ENCODE measurements around the gene SPSB1.

The SPSB1 gene

DNA sequence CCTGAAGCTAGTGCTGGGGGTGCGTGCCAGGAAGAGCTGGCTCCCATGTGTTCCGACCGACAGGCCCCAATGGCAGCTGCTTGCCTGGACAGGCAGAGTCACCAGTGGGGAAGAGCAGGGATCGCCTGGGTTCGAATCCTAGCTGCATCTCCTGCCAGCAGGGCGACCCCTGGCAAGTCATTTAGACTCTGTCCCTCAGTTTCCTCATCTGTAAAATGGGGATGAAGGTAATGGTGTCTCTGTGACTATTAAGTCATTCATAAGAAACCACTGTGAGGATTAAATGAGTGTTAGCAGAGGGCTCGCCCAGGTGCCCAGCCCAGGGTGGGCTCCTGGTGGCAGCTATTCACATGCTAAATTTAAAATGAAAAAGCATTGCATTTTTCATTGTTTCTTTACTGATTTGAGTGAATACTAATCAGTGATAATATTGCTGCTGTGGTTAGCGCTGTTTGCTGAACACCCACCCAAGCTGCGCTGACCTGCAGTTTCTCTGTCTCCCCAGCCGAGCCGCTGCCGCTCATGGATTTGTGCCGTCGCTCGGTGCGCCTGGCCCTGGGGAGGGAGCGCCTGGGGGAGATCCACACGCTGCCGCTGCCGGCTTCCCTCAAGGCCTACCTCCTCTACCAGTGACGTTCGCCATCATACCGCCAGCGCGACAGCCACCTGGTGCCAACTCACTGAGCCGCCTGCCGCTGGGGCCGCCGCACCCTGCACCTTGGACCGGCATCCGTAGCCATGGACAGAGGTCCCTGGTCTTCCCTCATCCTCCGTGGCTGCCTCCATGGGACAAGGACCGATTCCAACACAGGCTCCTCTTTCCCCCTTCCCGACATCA lies 74.5 kb downstream of the SPSB1 start:
- CTCF ChIA-PET = interaction anchor here (0.8 to 1.1 kb wide), 2 partner anchors 48 to 77 kb away, joined by 3 read pairs; no protein-coding TSS in a partner anchor
- Mint-ChIP-seq H3K27ac (no peak overlapping the region), H3K36me3 (no peaks in the 10 kb centered on the region), H3K9me3 (no peaks in the 10 kb centered on the region), H3K27me3 (peaks cover 5% of the 10 kb centered on the region), H3K4me3 (no peak overlapping the region), H3K4me1 (peaks cover 8% of the 10 kb centered on the region)
- no peak for DNase-seq

DNA sequence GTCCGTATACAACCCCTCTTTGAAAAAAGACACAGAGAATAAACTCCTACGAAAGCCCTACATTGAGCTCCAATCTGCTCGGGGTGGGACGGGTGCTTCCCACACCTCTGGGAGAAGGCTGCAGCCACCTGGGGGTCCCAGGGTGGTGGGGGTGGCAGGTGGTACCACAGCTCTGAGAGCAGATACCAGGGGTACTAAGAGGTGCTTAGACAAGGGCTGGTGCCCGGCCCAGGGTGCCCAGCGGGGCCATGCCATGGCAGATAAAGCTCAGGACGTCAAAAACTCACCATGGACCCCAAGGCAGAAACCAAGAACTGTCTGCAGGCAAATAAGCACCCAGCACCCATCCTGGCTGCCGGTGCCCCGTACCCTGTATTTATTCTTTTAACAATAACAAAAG lies 75.1 kb downstream of the SPSB1 start:
- Mint-ChIP-seq H3K4me1 (peaks cover 8% of the 10 kb centered on the region), H3K9me3 (no peaks in the 10 kb centered on the region), H3K27me3 (peaks cover 5% of the 10 kb centered on the region), H3K4me3 (no peak overlapping the region), H3K27ac (no peak overlapping the region), H3K36me3 (no peaks in the 10 kb centered on the region)
- DNase-seq = no peak
- CTCF ChIA-PET = interaction anchor here (1.1 kb wide), 1 partner anchor 78 kb away, joined by 3 read pairs; no protein-coding TSS in a partner anchor

DNA sequence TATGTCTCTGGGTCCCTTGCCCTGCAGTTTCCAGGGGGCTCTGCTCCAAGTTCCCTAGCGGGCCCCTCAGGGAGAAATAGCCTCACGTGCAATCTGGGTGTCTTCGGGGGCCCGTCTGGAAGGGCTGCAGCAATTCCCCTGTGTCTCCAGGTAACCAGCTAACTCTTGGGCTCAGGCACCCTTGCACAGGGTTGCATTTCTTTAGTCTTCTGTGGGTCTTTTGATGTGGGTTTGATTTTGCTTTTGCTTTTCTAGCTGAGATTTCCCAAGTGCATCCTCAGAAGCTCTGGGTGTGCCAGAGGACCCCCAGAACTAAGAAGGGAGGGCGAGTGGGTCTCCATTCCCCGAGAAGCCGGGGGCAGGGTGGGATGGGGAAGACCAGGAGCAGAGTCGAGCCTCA lies 75.7 kb downstream of the SPSB1 start:
- CTCF ChIA-PET = no interaction called here
- Mint-ChIP-seq H3K4me3 (no peak overlapping the region), H3K9me3 (no peaks in the 10 kb centered on the region), H3K27ac (no peak overlapping the region), H3K36me3 (no peaks in the 10 kb centered on the region), H3K4me1 (peaks cover 8% of the 10 kb centered on the region), H3K27me3 (peaks cover 5% of the 10 kb centered on the region)
- no peak for DNase-seq

DNA sequence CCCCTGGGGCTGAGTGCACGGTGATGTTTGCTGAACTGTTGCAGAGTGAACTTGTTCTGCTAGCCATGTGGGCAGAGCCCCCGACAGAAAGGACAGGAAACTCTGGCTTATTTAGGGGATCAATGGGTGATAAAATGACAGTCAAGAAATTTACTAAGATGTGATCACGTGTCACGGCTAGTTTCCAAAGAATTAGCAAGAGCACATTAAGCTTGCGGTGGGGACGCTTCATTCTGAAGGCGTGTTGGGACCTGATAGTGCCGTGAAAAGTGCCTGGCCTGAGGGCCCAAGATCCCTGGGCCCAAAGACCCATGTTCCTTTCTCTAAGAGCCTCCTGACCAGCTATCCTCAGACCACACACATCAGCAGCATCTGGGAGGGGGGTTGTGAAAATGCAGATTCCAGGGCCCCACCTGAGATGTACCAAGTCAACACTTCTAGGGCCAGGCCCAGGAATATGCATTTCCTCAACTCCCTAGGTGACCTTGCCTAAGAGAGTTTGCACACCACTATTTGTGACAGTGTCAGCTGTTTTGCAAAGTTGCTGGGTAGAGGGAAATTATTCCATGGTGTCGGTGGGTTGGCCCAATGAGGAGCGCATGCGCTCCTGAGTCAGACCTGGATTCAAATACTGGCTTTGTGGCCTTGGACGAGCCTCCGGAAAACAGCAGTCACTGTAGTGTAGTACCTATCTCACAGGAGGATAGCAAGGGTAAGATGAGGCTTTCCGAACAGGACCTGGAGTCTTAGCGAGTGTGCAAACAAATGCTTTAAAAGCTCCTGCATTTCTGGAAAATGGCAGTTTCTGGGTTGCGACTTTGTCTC lies 77.5 kb downstream of the SPSB1 start:
- H3K4me1 Mint-ChIP-seq = peaks cover 8% of the 10 kb centered on the region
- CTCF ChIA-PET = no interaction called here
- no peak for DNase-seq
- H3K27me3 Mint-ChIP-seq = peaks cover 10% of the 10 kb centered on the region
- no peaks in the 10 kb centered on the region for H3K36me3 Mint-ChIP-seq
- H3K27ac Mint-ChIP-seq = no peak overlapping the region
- H3K4me3 Mint-ChIP-seq = no peak overlapping the region
- H3K9me3 Mint-ChIP-seq = no peaks in the 10 kb centered on the region

DNA sequence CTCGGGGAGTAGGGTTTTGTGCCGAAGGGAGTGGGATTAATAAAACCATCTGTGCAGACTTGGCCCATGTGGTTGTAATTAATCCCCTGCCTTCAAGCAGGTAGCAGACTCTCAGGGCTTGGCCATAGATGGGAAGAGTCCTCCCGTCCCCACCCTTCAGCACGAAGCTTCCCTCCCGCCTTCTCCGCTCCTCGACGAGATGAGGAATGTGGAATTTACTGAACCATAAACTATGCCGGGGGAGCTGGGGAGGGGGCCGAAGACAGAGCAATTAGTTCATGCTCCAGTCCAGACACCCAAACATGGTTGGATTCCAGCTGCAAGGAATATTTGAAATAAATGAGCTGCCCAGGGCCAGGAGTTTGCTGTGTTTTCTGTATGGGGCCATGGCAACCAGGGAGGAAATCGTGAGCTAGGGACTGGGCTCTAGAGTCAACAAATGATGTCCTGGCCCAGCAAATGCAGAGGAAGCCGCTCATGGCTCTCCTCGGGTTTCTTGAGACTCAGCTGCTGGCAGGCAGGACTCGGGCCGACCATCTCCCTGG lies 78.8 kb downstream of the SPSB1 start:
- Mint-ChIP-seq H3K9me3 (no peaks in the 10 kb centered on the region), H3K27ac (no peak overlapping the region), H3K36me3 (no peaks in the 10 kb centered on the region), H3K4me3 (no peak overlapping the region), H3K4me1 (peaks cover 8% of the 10 kb centered on the region), H3K27me3 (peaks cover 16% of the 10 kb centered on the region)
- CTCF ChIA-PET = no interaction called here
- no peak for DNase-seq

DNA sequence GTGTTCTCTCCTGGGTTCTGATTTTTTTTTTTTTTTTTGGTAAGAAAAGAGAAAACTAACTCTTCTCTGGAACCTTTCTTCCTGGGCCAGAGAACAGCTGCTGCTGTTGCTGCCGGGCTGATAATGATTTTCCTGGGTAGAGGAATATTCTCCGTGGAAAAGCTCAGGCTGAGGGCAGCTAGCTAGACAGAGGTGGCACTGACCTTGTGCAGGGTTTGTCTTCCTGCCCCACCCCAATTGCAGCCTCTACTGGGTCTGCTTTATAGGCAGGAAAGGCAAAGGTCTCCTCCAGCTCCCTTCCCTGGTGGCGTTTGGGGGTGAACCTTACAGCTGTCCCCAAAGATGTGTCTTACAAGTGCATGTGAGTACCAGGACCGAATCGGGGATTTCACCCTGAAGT lies 79.3 kb downstream of the SPSB1 start:
- Mint-ChIP-seq H3K4me3 (no peak overlapping the region), H3K27ac (no peak overlapping the region), H3K4me1 (peaks cover 8% of the 10 kb centered on the region), H3K9me3 (no peaks in the 10 kb centered on the region), H3K36me3 (no peaks in the 10 kb centered on the region), H3K27me3 (peaks cover 20% of the 10 kb centered on the region)
- DNase-seq = no peak
- CTCF ChIA-PET = no interaction called here

DNA sequence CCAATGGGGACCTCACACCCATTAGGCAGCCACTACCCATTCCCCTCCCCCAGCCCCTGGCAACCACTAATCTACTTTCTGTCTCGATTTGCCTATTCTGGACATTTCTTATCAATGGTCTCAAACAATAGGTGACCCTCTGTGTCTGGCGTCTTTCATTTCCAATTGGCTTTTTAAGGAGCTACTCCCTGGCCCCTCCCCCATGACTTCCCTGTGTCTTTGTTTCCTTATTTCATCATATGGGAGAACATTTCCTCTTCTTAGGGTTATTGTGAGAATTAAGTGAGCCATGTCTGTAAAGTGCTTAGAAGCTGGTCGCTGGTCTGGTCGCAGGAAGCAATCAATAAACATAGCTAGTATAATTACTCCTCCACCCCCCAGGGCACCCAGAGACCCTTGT lies 80.9 kb downstream of the SPSB1 start:
- CTCF ChIA-PET = no interaction called here

DNA sequence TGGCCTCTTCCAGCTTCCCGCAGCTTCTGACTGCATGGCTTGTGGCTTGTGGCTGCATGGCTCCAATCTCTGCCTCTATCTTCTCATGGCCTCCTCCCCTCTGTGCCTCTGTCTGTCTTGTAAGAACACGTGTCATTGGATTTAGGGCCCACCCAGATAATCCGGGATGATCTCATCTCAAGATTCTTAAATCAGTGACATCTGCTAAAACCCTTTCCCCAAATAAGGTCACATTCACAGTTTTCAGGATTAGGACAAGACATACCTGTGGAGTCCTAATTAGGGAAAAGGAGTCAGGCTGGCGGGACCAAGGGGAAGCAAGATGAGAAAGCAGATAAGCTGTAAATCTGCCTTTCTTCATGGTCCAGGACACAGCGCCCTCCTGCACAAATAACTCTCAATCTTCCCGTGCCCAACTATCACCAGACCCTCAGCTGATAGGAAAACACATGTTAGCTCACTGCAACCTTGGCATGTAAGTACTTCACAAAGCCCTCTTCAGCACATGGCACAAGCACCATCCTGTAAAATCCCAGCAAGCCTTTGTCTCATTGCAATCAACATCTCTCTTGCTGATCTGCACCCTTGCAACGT lies 82.2 kb downstream of the SPSB1 start:
- CTCF ChIA-PET = no interaction called here

More for the DNA sequence above, 80.9 kb downstream of the SPSB1 start:
- H3K27ac Mint-ChIP-seq = no peak overlapping the region
- H3K9me3 Mint-ChIP-seq = no peaks in the 10 kb centered on the region
- H3K36me3 Mint-ChIP-seq = no peaks in the 10 kb centered on the region
- no peaks in the 10 kb centered on the region for H3K4me1 Mint-ChIP-seq
- peaks cover 21% of the 10 kb centered on the region for H3K27me3 Mint-ChIP-seq
- no peak for DNase-seq
- no peak overlapping the region for H3K4me3 Mint-ChIP-seq

DNA sequence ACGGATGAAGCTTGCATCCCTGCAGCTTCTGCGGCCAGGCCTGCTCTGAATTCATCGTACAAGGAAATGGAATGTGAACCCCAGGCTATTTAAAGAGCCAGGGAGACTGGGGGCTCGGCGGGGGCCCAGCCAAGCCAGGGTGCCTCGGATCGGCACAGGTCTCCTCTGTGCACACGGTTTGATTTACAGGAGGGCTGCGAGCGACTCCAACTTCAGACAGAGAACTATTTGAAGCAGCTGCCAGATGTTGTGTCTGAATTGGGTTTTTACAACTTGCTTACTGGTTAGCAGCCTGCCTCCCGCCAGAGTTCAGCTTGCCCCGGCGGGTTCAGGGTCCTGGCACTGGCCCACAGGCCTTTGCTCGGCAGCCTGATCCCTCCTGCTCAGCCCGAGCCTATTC lies 83.2 kb downstream of the SPSB1 start:
- H3K4me3 Mint-ChIP-seq = no peak overlapping the region
- H3K36me3 Mint-ChIP-seq = no peaks in the 10 kb centered on the region
- peaks cover 36% of the 10 kb centered on the region for H3K27me3 Mint-ChIP-seq
- no peak for DNase-seq
- CTCF ChIA-PET = no interaction called here
- H3K4me1 Mint-ChIP-seq = no peaks in the 10 kb centered on the region
- no peak overlapping the region for H3K27ac Mint-ChIP-seq
- H3K9me3 Mint-ChIP-seq = no peaks in the 10 kb centered on the region

More for the DNA sequence above, 82.2 kb downstream of the SPSB1 start:
- H3K27me3 Mint-ChIP-seq = peaks cover 26% of the 10 kb centered on the region
- H3K36me3 Mint-ChIP-seq = no peaks in the 10 kb centered on the region
- H3K4me3 Mint-ChIP-seq = no peak overlapping the region
- no peak overlapping the region for H3K27ac Mint-ChIP-seq
- no peaks in the 10 kb centered on the region for H3K4me1 Mint-ChIP-seq
- no peak for DNase-seq
- no peaks in the 10 kb centered on the region for H3K9me3 Mint-ChIP-seq

DNA sequence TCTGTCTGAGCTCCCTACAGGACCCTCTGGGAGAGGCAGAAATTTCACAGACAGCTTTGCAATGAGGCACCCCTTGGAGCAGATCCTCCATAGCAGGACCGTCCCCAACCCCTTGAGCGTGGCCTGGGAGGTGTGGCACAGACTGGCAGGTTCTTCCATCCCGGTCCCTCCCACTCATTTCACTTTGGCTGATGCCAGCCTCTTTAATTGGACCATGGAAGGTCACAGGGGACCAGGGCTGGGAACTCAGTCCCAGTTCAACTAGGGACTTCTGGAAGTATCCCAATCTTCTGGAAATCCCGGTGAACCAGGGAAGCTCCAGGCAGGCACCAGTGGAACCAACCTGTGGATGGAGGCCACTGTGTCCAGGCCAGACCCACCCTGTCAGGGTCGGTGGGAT lies 83.7 kb downstream of the SPSB1 start:
- Mint-ChIP-seq H3K9me3 (no peaks in the 10 kb centered on the region), H3K27me3 (peaks cover 41% of the 10 kb centered on the region), H3K4me3 (no peak overlapping the region), H3K36me3 (no peaks in the 10 kb centered on the region), H3K27ac (no peak overlapping the region), H3K4me1 (no peaks in the 10 kb centered on the region)
- no peak for DNase-seq
- CTCF ChIA-PET = no interaction called here

DNA sequence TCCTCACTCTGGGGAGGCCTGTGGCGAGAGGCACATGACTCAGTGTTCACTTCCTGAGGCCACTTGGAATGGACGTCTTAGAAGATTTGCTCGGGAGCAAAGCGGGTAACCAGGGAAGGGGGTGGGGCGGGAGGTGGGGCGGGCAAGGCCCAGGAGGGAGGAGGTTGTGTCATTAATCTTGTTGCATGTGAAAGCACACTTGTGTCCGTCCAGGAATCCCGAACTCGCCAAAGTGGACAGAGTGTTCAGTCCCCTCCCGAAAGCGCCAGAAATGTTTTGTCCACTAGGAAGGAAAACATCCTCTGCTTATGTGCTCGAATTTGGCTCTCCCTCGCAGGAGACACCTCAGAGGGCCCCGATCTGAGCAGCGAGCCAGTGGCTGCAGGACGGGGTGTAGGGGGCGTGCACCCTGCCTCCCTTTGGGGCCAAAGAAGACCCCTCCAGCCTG lies 84.2 kb downstream of the SPSB1 start:
- H3K9me3 Mint-ChIP-seq = no peaks in the 10 kb centered on the region
- no peaks in the 10 kb centered on the region for H3K4me1 Mint-ChIP-seq
- H3K27me3 Mint-ChIP-seq = peaks cover 44% of the 10 kb centered on the region
- no peaks in the 10 kb centered on the region for H3K36me3 Mint-ChIP-seq
- no peak overlapping the region for H3K27ac Mint-ChIP-seq
- H3K4me3 Mint-ChIP-seq = no peak overlapping the region
- DNase-seq = no peak
- CTCF ChIA-PET = no interaction called here

DNA sequence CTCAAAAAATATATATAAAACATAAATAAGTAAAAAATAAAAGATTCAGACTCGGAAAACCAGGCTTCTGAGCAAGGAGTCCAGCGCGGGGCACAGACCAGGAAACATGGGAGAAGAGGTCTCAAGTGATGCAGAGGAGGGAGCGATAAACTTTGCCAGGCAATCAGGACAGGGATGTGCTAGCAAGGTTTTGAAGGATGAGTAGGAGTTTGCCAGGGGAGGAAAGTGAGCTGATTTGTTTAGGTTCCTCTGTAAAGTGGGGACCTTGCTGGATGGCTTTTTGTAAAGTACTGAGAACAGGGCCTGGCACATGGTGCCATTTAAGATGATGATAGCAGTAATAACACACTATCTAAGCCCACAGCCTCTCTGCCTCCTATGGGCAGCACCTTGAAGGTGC lies 86.1 kb downstream of the SPSB1 start:
- peaks cover 55% of the 10 kb centered on the region for H3K27me3 Mint-ChIP-seq
- H3K4me3 Mint-ChIP-seq = no peak overlapping the region
- H3K4me1 Mint-ChIP-seq = no peaks in the 10 kb centered on the region
- no peak for DNase-seq
- H3K27ac Mint-ChIP-seq = no peak overlapping the region
- CTCF ChIA-PET = no interaction called here
- no peaks in the 10 kb centered on the region for H3K36me3 Mint-ChIP-seq
- no peaks in the 10 kb centered on the region for H3K9me3 Mint-ChIP-seq

DNA sequence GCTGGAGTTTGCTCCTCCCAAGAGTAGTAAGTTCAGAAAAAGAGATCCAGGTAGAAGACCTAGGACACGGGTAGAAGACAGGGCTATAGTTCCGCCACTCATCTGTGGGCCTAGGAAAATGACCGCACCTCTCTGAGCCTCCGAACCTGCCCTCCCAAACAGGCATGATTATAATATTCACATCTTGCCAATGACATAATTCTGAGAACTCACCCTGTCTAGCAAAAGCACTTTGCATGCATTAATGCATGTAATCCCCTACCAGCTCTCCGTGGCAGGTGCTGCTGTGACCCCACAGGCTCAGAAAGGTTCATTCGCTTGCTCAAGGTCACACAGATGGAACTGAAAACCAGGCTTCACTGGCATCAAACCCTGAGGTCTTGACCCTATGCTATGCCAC lies 88.0 kb downstream of the SPSB1 start:
- DNase-seq = no peak
- H3K27ac Mint-ChIP-seq = no peak overlapping the region
- no peak overlapping the region for H3K4me3 Mint-ChIP-seq
- H3K27me3 Mint-ChIP-seq = peaks cover 56% of the 10 kb centered on the region
- H3K4me1 Mint-ChIP-seq = no peaks in the 10 kb centered on the region
- no peaks in the 10 kb centered on the region for H3K9me3 Mint-ChIP-seq
- CTCF ChIA-PET = no interaction called here
- H3K36me3 Mint-ChIP-seq = no peaks in the 10 kb centered on the region

DNA sequence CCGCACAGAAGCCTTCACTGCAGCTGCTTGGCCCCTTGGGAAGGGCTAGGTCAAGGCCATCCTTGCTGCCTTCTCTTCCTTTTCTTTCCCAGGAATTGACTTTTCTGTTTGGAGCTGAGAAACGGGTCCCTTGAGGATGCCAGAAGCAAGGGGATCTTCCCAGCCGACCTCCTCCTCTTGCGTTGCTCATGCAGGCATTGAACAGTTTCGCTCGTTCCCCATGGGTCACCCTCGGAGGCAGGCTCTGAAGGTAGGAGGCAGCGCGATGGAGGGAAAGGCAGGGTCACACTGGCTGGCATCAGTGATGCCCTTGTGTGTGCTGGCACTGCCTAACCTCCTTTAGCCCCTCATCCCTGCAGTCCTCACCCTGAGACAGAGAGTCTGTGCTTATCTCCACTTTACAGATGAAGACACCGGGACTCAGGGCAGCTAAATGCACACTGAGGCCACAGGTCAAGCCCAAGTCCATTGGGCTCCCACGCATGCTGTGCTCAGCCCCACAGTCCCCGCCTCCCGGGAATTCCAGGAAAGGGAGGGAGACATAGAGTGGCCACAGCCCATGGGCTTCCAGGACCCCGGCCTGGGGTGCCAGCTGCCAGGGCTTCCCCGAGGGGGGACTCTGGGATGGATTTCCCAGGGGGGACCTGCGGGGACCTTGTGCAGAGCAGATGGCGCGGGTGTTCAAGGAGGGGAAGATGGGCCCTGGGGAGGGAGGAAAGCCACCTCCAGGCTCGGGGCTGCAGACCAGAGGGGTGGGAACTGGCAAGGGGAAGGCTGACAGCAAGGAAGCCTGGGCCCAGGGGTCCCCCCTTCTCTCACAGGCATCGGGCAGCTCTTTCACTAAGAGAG lies 90.2 kb downstream of the SPSB1 start:
- no peak overlapping the region for H3K27ac Mint-ChIP-seq
- DNase-seq = no peak
- no peaks in the 10 kb centered on the region for H3K36me3 Mint-ChIP-seq
- no peaks in the 10 kb centered on the region for H3K9me3 Mint-ChIP-seq
- peaks cover 62% of the 10 kb centered on the region for H3K27me3 Mint-ChIP-seq
- CTCF ChIA-PET = no interaction called here
- no peak overlapping the region for H3K4me3 Mint-ChIP-seq
- H3K4me1 Mint-ChIP-seq = no peaks in the 10 kb centered on the region

Data from activated naive CD4-positive, alpha-beta T cell treated with anti-CD3 and anti-CD28 coated beads, Interleukin-2, amount 10 ng/mL, durations not matched to agents 7 days and 5 days (primary cell).